Upper lobe of left lung (tissue), 4 donors: ENCODE data around the gene NDUFA8.

Source experiments
- EP300 ChIP-seq, 4 donors: sonication (generic); formaldehyde crosslinking; IDR thresholded peaks; one replicate each; pipeline ENCODE4 v1.5.1; 2017; ENCODE audit warnings: antibody characterized with exemption in 4 of 4, control low read depth in 2 of 4
- TF ChIP-seq, protein P1 (sequence below), 6 experiments: fragments of 450-650 bp in 4 of 6; fragments of 200-600 bp in 2 of 6; sonication (generic) in 2 of 6; IDR thresholded peaks; one replicate each; pipeline ENCODE4 v1.5.1; 2016 to 2019; ENCODE audit warnings: antibody characterized with exemption in 6 of 6

DNA sequence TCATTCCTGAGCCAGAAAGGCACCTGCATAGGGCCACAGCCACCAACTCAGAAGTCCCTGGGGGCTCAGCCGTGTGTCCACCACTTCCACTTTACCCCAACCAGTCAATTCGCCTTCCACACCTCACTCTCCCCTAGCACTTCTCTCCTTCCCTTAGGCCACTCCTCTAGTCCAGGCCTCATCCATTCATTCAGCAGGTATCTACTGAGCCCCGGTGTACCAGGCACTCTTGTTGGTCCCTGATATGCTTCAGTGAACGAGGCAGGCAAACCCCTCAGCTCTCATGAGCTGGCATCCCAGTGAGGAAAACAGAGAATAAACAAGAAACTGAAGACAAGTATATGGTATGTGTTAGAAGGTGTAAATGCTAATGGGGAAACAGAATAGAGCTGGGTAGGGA lies 28.7 kb downstream of the NDUFA8 start:
- TF ChIP-seq, protein P1, sequence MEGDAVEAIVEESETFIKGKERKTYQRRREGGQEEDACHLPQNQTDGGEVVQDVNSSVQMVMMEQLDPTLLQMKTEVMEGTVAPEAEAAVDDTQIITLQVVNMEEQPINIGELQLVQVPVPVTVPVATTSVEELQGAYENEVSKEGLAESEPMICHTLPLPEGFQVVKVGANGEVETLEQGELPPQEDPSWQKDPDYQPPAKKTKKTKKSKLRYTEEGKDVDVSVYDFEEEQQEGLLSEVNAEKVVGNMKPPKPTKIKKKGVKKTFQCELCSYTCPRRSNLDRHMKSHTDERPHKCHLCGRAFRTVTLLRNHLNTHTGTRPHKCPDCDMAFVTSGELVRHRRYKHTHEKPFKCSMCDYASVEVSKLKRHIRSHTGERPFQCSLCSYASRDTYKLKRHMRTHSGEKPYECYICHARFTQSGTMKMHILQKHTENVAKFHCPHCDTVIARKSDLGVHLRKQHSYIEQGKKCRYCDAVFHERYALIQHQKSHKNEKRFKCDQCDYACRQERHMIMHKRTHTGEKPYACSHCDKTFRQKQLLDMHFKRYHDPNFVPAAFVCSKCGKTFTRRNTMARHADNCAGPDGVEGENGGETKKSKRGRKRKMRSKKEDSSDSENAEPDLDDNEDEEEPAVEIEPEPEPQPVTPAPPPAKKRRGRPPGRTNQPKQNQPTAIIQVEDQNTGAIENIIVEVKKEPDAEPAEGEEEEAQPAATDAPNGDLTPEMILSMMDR (IDR thresholded peaks at IDR 0.05) = no peak
- no peak for TF ChIP-seq EP300 (IDR thresholded peaks at IDR 0.05)
